Activated naive CD4-positive, alpha-beta T cell treated with anti-CD3 and anti-CD28 coated beads, Interleukin-2, amount 50 U/mL, for 24 hours (primary cell): ENCODE data around the gene UBE2M.
"Not testable (repeated sequence)": the region's sequence is repeated elsewhere in the genome, so short reads cannot be mapped to it uniquely, and the experiment has no call there.

ENCODE experiments used
- H3K27ac Mint-ChIP-seq: one replicate; pipeline ENCODE4 v1.8.0; 2021; ENCODE audit warnings: mild to moderate bottlenecking, mixed read lengths
- H3K27me3 Mint-ChIP-seq: one replicate; pipeline ENCODE4 v1.8.0; 2021; ENCODE audit warnings: mixed read lengths
- H3K36me3 Mint-ChIP-seq: one replicate; pipeline ENCODE4 v1.8.0; 2021; ENCODE audit warnings: mixed read lengths
- H3K4me1 Mint-ChIP-seq: one replicate; pipeline ENCODE4 v1.8.0; 2021; ENCODE audit warnings: mixed read lengths
- H3K4me3 Mint-ChIP-seq: one replicate; pipeline ENCODE4 v1.8.0; 2021; ENCODE audit warnings: mild to moderate bottlenecking, mixed read lengths
- H3K9me3 Mint-ChIP-seq: one replicate; pipeline ENCODE4 v1.8.0; 2021; ENCODE audit warnings: mixed read lengths

The UBE2M gene

DNA sequence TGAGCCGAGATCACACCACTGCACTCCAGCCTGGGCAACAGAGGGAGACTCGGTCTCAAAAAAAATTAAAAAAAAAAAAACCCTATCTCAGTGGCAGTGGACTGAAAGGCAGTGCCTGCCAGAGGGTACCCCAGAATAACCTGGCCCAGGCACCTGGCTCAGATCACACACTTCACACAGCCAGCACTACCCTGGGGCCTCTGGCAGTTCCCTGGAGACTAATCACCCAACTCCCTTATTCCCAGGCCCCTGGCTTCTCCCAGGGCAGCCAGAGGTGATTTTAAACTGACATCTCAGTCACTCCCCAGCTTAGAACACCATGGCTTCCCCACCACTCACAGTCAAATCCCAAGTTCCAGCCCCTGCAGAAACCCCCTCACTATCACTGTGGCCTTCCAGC, 43.2 kb downstream of the UBE2M start:
- no peaks in the 10 kb centered on the region for H3K27me3 Mint-ChIP-seq
- no peaks in the 10 kb centered on the region for H3K9me3 Mint-ChIP-seq
- peak overlapping the region; percentile 55 for H3K27ac Mint-ChIP-seq
- H3K4me1 Mint-ChIP-seq: peaks cover 50% of the 10 kb centered on the region
- H3K36me3 Mint-ChIP-seq: peaks cover 6% of the 10 kb centered on the region
- peak overlapping the region; percentile 60 for H3K4me3 Mint-ChIP-seq

DNA sequence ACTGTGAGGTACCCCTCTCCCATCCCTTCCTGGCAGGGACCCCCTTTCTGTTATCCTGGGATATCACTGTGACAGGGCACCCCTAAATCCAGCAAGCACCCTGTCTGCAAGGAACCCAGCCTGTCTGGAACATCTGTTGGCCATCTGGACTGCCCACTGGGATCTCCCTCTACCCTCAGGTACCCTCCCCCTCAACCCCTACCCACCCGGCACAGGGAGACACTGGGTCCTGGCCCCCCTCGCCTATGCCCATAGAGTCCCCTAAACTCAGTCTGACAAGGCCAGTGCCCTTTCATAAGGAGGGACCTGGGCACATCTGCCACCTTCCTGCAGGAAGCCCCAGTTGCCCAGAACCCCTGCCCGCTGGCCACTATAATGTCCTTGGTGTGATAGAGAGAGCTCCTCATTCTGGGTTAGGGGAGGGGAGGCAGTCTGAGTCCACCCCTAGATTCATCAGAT, 43.8 kb downstream of the UBE2M start:
- peak overlapping the region; percentile 90 for H3K4me3 Mint-ChIP-seq
- peaks cover 6% of the 10 kb centered on the region for H3K36me3 Mint-ChIP-seq
- H3K27ac Mint-ChIP-seq: peak overlapping the region; percentile 80
- H3K4me1 Mint-ChIP-seq: peaks cover 44% of the 10 kb centered on the region
- H3K9me3 Mint-ChIP-seq: no peaks in the 10 kb centered on the region
- H3K27me3 Mint-ChIP-seq: no peaks in the 10 kb centered on the region

DNA sequence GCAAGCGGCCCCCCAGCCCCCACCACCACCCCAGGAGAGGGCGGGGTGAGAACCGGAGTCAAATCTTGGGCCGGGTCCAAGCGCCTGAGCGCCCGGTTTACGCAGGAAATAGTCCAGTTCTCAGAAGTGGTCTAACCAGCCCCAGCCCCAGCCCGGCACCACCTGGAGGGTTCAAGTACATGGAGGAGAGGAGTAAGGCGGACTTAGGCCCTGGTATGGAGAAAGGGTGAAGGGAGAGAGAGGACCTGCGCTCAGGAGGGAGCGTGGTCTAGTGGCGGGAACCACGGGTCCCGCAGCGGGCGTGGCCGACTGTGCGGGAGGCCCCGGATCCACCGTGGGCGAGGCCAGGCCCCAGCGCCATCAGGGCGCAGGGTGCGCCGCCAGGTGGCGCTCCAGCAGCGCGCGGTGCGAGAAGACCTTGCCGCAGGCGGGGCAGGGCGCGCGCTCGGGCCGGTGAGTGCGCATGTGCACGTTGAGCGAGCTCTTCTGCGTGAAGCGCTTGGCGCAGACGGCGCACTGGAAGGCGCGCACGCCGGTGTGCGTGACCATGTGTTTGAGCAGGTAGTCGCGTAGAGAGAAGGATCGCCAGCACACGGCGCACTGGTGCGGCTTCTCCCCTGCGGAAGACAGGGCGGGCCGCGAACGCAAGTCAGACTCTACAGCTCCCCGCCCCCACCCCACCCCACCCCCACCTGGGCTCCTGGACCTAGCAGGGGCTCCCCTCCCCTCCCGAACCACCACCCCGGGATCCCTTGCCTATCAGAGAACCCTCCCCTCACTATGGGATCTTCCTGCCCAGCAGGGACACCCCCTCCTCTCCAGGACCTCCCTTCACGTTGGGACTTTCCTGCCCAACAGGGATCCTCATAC, 44.5 kb downstream of the UBE2M start:
- H3K4me3 Mint-ChIP-seq: peak overlapping the region; percentile 90

DNA sequence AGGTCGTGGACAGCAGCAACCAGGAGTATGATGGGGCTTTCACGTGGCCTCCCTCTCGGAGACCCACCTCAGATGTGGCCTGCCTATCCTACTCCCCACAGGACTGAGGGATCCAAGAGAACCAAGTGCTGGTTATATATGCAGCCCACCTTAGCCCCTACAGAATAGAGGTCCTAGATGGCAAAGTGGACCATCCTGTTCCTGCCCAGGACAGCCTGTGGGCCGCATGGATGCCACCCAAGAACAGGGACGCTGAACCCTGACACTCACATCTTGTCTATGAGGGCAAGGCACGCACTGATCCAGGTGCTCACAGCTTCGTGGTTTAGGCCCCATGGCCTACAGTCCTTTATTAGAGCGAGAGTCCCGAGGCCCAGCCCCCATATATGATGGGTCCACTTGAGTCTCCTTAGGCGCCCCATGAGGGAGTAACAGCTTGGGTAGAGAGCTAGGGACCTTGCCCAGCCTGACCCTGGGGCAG, 45.2 kb downstream of the UBE2M start:
- peaks cover 34% of the 10 kb centered on the region for H3K4me1 Mint-ChIP-seq
- no peak overlapping the region for H3K27ac Mint-ChIP-seq
- H3K36me3 Mint-ChIP-seq: peaks cover 6% of the 10 kb centered on the region
- H3K9me3 Mint-ChIP-seq: no peaks in the 10 kb centered on the region
- H3K4me3 Mint-ChIP-seq: peak overlapping the region; percentile 59
- H3K27me3 Mint-ChIP-seq: no peaks in the 10 kb centered on the region

More for the DNA sequence above, 44.5 kb downstream of the UBE2M start:
- Mint-ChIP-seq H3K27ac (peak overlapping the region; percentile 95), H3K4me1 (peaks cover 40% of the 10 kb centered on the region), H3K36me3 (peaks cover 6% of the 10 kb centered on the region), H3K9me3 (no peaks in the 10 kb centered on the region), H3K27me3 (no peaks in the 10 kb centered on the region)

DNA sequence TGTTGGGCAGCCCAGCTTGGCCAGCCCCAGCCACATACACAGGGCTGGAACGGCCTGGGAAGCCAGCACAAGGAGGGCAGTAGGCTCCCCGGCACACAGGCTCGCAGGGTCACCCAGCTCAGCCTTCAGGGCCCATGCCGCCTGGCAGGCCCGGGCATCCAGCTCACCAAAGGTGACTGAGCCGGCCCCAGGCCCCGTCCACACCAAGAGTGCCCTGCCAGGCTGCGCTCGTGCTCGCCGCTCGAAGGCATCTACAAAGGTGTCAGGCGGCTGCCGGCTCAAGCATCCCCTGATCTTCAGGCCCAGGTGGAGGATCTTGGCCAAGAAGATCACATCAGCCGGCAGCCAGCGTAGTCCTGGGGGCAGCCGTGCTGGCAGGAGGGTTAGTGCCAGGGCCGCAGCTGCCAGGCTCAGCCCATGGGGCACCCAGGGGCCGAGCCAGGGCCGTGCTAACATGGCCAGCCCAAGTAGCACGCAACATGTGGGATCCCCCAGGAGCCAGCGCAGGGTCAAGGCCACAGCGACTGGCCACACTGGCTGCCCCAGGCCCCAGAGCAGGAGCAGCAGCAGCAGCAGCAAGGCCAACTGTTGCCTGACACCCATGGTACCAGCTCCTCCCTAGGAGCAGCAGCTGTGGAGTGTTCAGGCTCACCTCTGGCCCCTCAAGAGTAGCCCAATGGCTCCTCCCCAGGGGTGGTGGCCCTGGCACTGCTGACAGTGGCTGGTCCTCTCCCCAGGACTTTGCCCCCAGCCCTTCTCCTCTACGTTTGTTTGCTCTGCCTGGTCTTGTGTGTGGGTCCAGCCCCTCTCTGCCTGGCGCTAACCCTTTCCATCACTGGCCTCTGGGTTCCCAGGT, 46.8 kb downstream of the UBE2M start, which contains the start of gene SLC27A5:
TSS of gene SLC27A5 (minus strand) at position 640 of the 856 bp plus-strand sequence. CDS start at position 603, 37 bp downstream.
- Mint-ChIP-seq H3K4me1 (peaks cover 23% of the 10 kb centered on the region), H3K36me3 (peaks cover 9% of the 10 kb centered on the region), H3K27ac (no peak within 1 kb of the TSS), H3K9me3 (no peaks in the 10 kb centered on the region), H3K27me3 (no peaks in the 10 kb centered on the region), H3K4me3 (no peak within 1 kb of the TSS)

DNA sequence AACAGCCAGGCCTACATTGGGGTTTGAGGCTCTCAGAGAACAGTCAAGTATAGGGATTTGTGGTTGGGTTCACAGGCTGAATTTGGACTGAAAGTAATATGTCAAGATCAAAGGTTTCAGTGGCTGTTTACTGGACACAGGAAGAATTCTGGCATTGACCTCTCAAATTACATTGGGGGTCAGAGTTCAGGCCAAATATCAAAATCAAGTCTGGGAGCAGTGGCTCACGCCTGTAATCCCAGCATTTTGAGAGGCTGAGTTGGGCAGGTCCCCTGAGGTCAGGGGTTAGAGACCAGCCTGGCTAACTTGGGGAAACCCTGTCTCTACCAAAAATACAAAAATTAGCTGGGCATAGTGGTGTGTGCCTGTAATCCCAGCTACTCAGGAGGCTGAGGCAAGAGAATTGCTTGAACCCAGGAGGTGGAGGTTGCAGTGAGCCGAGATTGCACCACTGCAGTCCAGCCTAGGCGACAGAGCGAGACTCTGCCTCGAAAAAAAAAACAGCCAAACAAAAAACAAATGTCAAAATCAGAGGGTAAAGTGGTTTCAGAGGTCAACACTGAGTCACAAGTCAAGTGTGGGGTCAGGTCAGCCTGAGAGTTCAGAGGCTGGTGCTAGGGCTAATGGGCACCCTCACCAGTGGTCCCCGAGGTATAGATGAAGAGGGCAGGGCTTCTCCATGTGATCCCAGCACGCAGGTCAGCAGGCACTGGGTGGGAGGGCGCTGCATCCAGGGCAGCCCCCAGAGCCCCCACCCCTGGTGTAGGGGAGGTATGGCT, 48.1 kb downstream of the UBE2M start:
- H3K9me3 Mint-ChIP-seq: no peaks in the 10 kb centered on the region
- H3K36me3 Mint-ChIP-seq: peaks cover 5% of the 10 kb centered on the region
- peaks cover 14% of the 10 kb centered on the region for H3K4me1 Mint-ChIP-seq
- no peaks in the 10 kb centered on the region for H3K27me3 Mint-ChIP-seq
- no peak overlapping the region for H3K27ac Mint-ChIP-seq
- H3K4me3 Mint-ChIP-seq: no peak overlapping the region

DNA sequence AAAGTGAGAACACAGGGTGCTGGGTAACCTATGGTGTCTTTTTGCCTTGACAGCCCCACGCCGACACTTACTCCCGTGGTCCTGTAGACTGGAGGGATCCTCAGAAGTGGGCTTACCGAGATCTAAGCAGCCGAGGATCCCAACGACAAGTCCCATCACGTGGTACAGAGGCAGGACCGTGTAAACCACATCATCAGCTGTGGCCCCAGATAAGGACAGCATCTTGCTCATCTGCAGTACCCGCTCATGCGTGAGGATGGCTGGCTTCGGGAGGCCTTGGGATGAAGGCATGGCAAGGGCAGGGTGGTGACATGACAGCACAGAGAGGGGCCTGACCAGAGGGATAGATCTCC, 48.7 kb downstream of the UBE2M start:
- H3K4me1 Mint-ChIP-seq: peaks cover 11% of the 10 kb centered on the region
- H3K4me3 Mint-ChIP-seq: no peak overlapping the region
- H3K27me3 Mint-ChIP-seq: no peaks in the 10 kb centered on the region
- H3K9me3 Mint-ChIP-seq: no peaks in the 10 kb centered on the region
- no peak overlapping the region for H3K27ac Mint-ChIP-seq
- H3K36me3 Mint-ChIP-seq: peaks cover 5% of the 10 kb centered on the region

DNA sequence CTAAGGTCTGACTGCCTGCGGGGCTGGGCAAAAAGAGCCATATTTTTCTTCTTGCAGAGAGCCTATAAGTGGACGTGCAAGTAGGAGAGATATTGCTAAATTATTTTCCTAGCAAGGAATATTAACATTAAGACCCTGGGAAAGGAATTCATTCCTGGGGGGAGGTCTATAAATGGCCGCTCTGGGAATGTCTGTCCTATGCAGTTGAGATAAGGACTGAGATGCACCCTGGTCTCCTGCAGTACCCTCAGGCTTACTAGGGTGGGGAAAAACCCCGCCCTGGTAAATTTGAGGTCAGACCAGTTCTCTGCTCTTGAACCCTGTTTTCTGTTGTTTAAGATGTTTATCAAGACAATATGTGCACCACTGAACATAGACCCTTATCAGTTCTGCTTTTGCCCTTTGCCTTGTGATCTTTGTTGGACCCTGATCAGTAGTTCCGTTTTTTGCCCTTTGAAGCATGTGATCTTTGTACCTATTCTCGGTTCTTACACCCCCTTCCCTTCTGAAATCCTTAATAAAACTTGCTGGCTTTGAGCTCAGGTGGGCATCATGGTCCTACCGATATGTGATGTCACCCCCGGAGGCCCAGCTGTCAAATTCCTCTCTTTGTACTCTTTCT, 50.7 kb downstream of the UBE2M start:
- H3K9me3 Mint-ChIP-seq, H3K27me3 Mint-ChIP-seq, H3K4me1 Mint-ChIP-seq, H3K36me3 Mint-ChIP-seq, H3K4me3 Mint-ChIP-seq, H3K27ac Mint-ChIP-seq: not testable (repeated sequence)
